HG03159 (cell line): ENCODE data around the gene BMERB1.

Experiments used
- ATAC-seq: cut with Tn5 transposase; IDR thresholded peaks from one replicate; pipeline ENCODE4 v1.9.1; 2021; ENCODE audit warnings: mild to moderate bottlenecking, moderate library complexity; ENCODE audit not compliant: unreplicated experiment

BMERB1 gene

GRCh38 chr16:15493466-15494180 is 59.2 kb downstream of the BMERB1 start:
- ATAC-seq, result no peak

GRCh38 chr16:15494236-15494635 is 59.8 kb downstream of the BMERB1 start:
- ATAC-seq, result no peak

- ATAC-seq, result no peak
These were observed 61.5 kb downstream of the BMERB1 start for GRCh38 chr16:15495898-15496297.

- no peak for ATAC-seq
These were observed 64.2 kb downstream of the BMERB1 start for GRCh38 chr16:15498427-15499175.

- ATAC-seq, result no peak
These were observed 67.8 kb downstream of the BMERB1 start for GRCh38 chr16:15502041-15502725.

GRCh38 chr16:15506441-15506840 is 72.1 kb downstream of the BMERB1 start:
- no peak for ATAC-seq

- ATAC-seq, result no peak
These were observed 73.0 kb downstream of the BMERB1 start for GRCh38 chr16:15507301-15507958.

GRCh38 chr16:15507959-15508627 is 73.7 kb downstream of the BMERB1 start:
- no peak for ATAC-seq

- no peak for ATAC-seq
These were observed 74.7 kb downstream of the BMERB1 start for GRCh38 chr16:15509051-15509592.

GRCh38 chr16:15509593-15510535 is 75.5 kb downstream of the BMERB1 start:
- ATAC-seq, result no peak

GRCh38 chr16:15510992-15511391 is 76.6 kb downstream of the BMERB1 start:
- no peak for ATAC-seq

- no peak for ATAC-seq
These were observed 77.5 kb downstream of the BMERB1 start for GRCh38 chr16:15511759-15512487.

- ATAC-seq, result no peak
These were observed 78.8 kb downstream of the BMERB1 start for GRCh38 chr16:15513156-15513555.

GRCh38 chr16:15515992-15516391 is 81.6 kb downstream of the BMERB1 start:
- no peak for ATAC-seq

- ATAC-seq, result no peak
These were observed 82.2 kb downstream of the BMERB1 start for GRCh38 chr16:15516609-15517008.

GRCh38 chr16:15517743-15518377 is 83.5 kb downstream of the BMERB1 start:
- no peak for ATAC-seq

GRCh38 chr16:15518381-15519351 is 84.3 kb downstream of the BMERB1 start:
- no peak for ATAC-seq
